HG03520 (cell line): Measurements from ENCODE around the gene TBL1Y.
"Not testable (repeated sequence)": the region's sequence is repeated elsewhere in the genome, so short reads cannot be mapped to it uniquely, and the experiment has no call there.

Experiments used
- ATAC-seq: cut with Tn5 transposase; IDR thresholded peaks from one replicate; pipeline ENCODE4 v1.9.1; 2021; ENCODE audit warnings: mild to moderate bottlenecking, moderate library complexity; ENCODE audit not compliant: unreplicated experiment

Gene TBL1Y

GRCh38 chrY:6972271-6972887 lies 61.9 kb downstream of the TBL1Y start:
- no peak for ATAC-seq

- ATAC-seq: no peak
These were observed 64.5 kb downstream of the TBL1Y start for GRCh38 chrY:6974971-6975370.

- no peak for ATAC-seq
These were observed 67.3 kb downstream of the TBL1Y start for GRCh38 chrY:6977783-6978182.

GRCh38 chrY:6983221-6983620 lies 72.7 kb downstream of the TBL1Y start:
- ATAC-seq: no peak

GRCh38 chrY:6987811-6988210 lies 77.3 kb downstream of the TBL1Y start:
- ATAC-seq: no peak

- no peak for ATAC-seq
These were observed 79.6 kb downstream of the TBL1Y start for GRCh38 chrY:6989886-6990620.

GRCh38 chrY:6992041-6992440 lies 81.5 kb downstream of the TBL1Y start:
- ATAC-seq: no peak

- ATAC-seq: no peak
These were observed 85.5 kb downstream of the TBL1Y start for GRCh38 chrY:6995987-6996386.

- no peak for ATAC-seq
These were observed 87.1 kb downstream of the TBL1Y start for GRCh38 chrY:6997503-6998066.

GRCh38 chrY:6999905-7000304 lies 89.4 kb downstream of the TBL1Y start:
- ATAC-seq: no peak

- ATAC-seq: no peak
These were observed 92.1 kb downstream of the TBL1Y start for GRCh38 chrY:7002581-7002980.

GRCh38 chrY:7007911-7008310 lies 97.4 kb downstream of the TBL1Y start:
- ATAC-seq: no peak

- ATAC-seq: no peak
These were observed 98.3 kb downstream of the TBL1Y start for GRCh38 chrY:7008578-7009355.

GRCh38 chrY:7013051-7013450 lies 102.6 kb downstream of the TBL1Y start:
- ATAC-seq: no peak

GRCh38 chrY:7016521-7016920 lies 106.0 kb downstream of the TBL1Y start:
- no peak for ATAC-seq

GRCh38 chrY:7017244-7018080 lies 107.0 kb downstream of the TBL1Y start:
- ATAC-seq: no peak

- ATAC-seq: no peak
These were observed 128.5 kb downstream of the TBL1Y start for GRCh38 chrY:7039037-7039436.

- ATAC-seq: no peak
These were observed 130.2 kb downstream of the TBL1Y start for GRCh38 chrY:7040662-7041061.

- no peak for ATAC-seq
These were observed 131.5 kb downstream of the TBL1Y start for GRCh38 chrY:7041983-7042382.

- ATAC-seq: not testable (repeated sequence)
These were observed 142.0 kb downstream of the TBL1Y start for GRCh38 chrY:7052461-7052860.

- ATAC-seq: no peak
These were observed 146.4 kb downstream of the TBL1Y start for GRCh38 chrY:7056886-7057285.
